NCI-H510A (cell line): ENCODE results near the gene PPP2R2B.

ENCODE experiments used
- DNase-seq: peaks from one replicate; lab custom pipeline; 2025; lab: John Stamatoyannopoulos, UW

The PPP2R2B gene

GRCh38 chr5:146548781-146549449, 329.6 kb downstream of the PPP2R2B start:
- no peak for DNase-seq

- no peak for DNase-seq
Observed at GRCh38 chr5:146544232-146544631, 334.3 kb downstream of the PPP2R2B start.

GRCh38 chr5:146541958-146542849, 336.4 kb downstream of the PPP2R2B start:
- no peak for DNase-seq

- no peak for DNase-seq
Observed at GRCh38 chr5:146540414-146540813, 338.1 kb downstream of the PPP2R2B start.

- DNase-seq, result no peak
Observed at GRCh38 chr5:146539973-146540372, 338.6 kb downstream of the PPP2R2B start.

GRCh38 chr5:146538432-146538831, 340.1 kb downstream of the PPP2R2B start:
- DNase-seq, result no peak

GRCh38 chr5:146533882-146534281, 344.7 kb downstream of the PPP2R2B start:
- no peak for DNase-seq

GRCh38 chr5:146533260-146533857, 345.2 kb downstream of the PPP2R2B start:
- peak; percentile 42 for DNase-seq
